Liver (tissue), 9 donors: ENCODE results near the gene WFIKKN1. TPM values are rescaled to one million over a fixed set of nuclear protein-coding genes. Genes with fewer than 3 reads are reported as not detected.
A peak's percentile ranks its signal among the peaks of the same experiment; 100 is the strongest.

Experiments used
- DNase-seq: peaks from one replicate; pipeline ENCODE4 v3.0.0-alpha.2; 2017; ENCODE audit warnings: low spot score
- H3K27ac ChIP-seq, 2 donors: one replicate each; pipeline ENCODE4 v1.7.0; 2013; ENCODE audit warnings: inconsistent platforms in 2 of 2, low read length in 2 of 2, control low read depth in 1 of 2, low read depth in 1 of 2, mild to moderate bottlenecking in 1 of 2
- H3K27me3 ChIP-seq, 4 donors: one replicate each; pipeline versions ENCODE4 v1.6.1 to v1.7.0; 2013; ENCODE audit warnings: low read length in 3 of 4, inconsistent platforms in 1 of 4, mild to moderate bottlenecking in 1 of 4, moderate library complexity in 1 of 4; ENCODE audit not compliant: control insufficient read depth in 4 of 4, insufficient read depth in 4 of 4
- H3K36me3 ChIP-seq, 4 donors: one replicate each; pipeline versions ENCODE4 v1.6.1 to v1.7.0; 2013; ENCODE audit warnings: low read length in 3 of 4, mild to moderate bottlenecking in 3 of 4, low read depth in 1 of 4, moderate library complexity in 1 of 4; ENCODE audit not compliant: control insufficient read depth in 4 of 4, insufficient read depth in 3 of 4
- H3K4me1 ChIP-seq, 4 donors: one replicate each; pipeline versions ENCODE4 v1.6.1 to v1.7.0; 2013; ENCODE audit warnings: low read length in 3 of 4, mild to moderate bottlenecking in 3 of 4, moderate library complexity in 1 of 4; ENCODE audit not compliant: control insufficient read depth in 4 of 4, insufficient read depth in 4 of 4
- H3K4me3 ChIP-seq, 3 donors: one replicate each; pipeline versions ENCODE4 v1.6.1 to v1.7.0; 2013; ENCODE audit warnings: low read length in 3 of 3, control low read depth in 1 of 3, low read depth in 1 of 3, mild to moderate bottlenecking in 1 of 3
- H3K9ac ChIP-seq, 2 donors: one replicate each; pipeline ENCODE4 v1.7.0; 2013; ENCODE audit warnings: low read length in 2 of 2, mild to moderate bottlenecking in 2 of 2, moderate library complexity in 2 of 2, control low read depth in 1 of 2, low read depth in 1 of 2
- H3K9me3 ChIP-seq, 4 donors: one replicate each; pipeline versions ENCODE4 v1.6.1 to v1.7.0; 2013; ENCODE audit warnings: low read length in 3 of 4; ENCODE audit not compliant: control insufficient read depth in 4 of 4
- CTCF ChIP-seq: fragments of 150-350 bp; IDR thresholded peaks from 2 replicates; pipeline ENCODE4 v1.5.1; 2017; ENCODE audit warnings: improper control_type of control experiment, low read depth, low read length; ENCODE audit not compliant: missing input control
- EGR1 ChIP-seq, 2 donors: IDR thresholded peaks; 2 replicates each; pipeline ENCODE4 v1.6.1; 2016 to 2018; ENCODE audit warnings: antibody characterized with exemption in 2 of 2, low read depth in 2 of 2
- FOXA1 ChIP-seq: IDR thresholded peaks from 2 replicates; pipeline ENCODE4 v1.6.1; 2016; ENCODE audit warnings: antibody characterized with exemption
- FOXA2 ChIP-seq: IDR thresholded peaks from 2 replicates; pipeline ENCODE4 v1.6.1; 2016; ENCODE audit warnings: antibody characterized with exemption
- GABPA ChIP-seq, 2 donors: IDR thresholded peaks in 1 of 2; conservative IDR thresholded peaks in 1 of 2; 2 replicates each; pipeline ENCODE4 v1.6.1; 2016; ENCODE audit warnings: antibody characterized with exemption in 2 of 2, mild to moderate bottlenecking in 1 of 2, moderate library complexity in 1 of 2
- HNF4A ChIP-seq, 2 donors: conservative IDR thresholded peaks; 2 replicates each; pipeline ENCODE4 v1.6.1; 2016; ENCODE audit warnings: antibody characterized with exemption in 2 of 2, mild to moderate bottlenecking in 2 of 2
- HNF4G ChIP-seq: IDR thresholded peaks from 2 replicates; pipeline ENCODE4 v1.6.1; 2016; ENCODE audit warnings: antibody characterized with exemption
- JUND ChIP-seq, 2 donors: IDR thresholded peaks; 2 replicates each; pipeline ENCODE4 v1.6.1; 2016; ENCODE audit warnings: antibody characterized with exemption in 2 of 2
- MAX ChIP-seq: IDR thresholded peaks from 2 replicates; pipeline ENCODE4 v1.6.1; 2016; ENCODE audit warnings: antibody characterized with exemption
- NR2F2 ChIP-seq: IDR thresholded peaks from 2 replicates; pipeline ENCODE4 v1.6.1; 2016; ENCODE audit warnings: antibody characterized with exemption
- RAD21 ChIP-seq, 2 donors: IDR thresholded peaks; 2 replicates each; pipeline ENCODE4 v1.6.1; 2016; ENCODE audit warnings: antibody characterized with exemption in 2 of 2, mild to moderate bottlenecking in 2 of 2
- RXRA ChIP-seq, 2 donors: IDR thresholded peaks; 2 replicates each; pipeline ENCODE4 v1.6.1; 2017 to 2018; ENCODE audit warnings: antibody characterized with exemption in 2 of 2, mild to moderate bottlenecking in 1 of 2
- SP1 ChIP-seq: IDR thresholded peaks from 2 replicates; pipeline ENCODE4 v1.6.1; 2018; ENCODE audit warnings: antibody characterized with exemption, mild to moderate bottlenecking
- TAF1 ChIP-seq: conservative IDR thresholded peaks from 2 replicates; pipeline ENCODE4 v1.6.1; 2016; ENCODE audit warnings: antibody characterized with exemption, mild to moderate bottlenecking
- YY1 ChIP-seq: IDR thresholded peaks from 2 replicates; pipeline ENCODE4 v1.6.1; 2016; ENCODE audit warnings: antibody characterized with exemption, mild to moderate bottlenecking
- WGBS: extraction: QIAGEN DNeasy Blood & Tissue Kit; methylation state at CpG from one replicate; pipeline ENCODE4 v1.1.7; 2013; 5-methylcytosine and 5-hydroxymethylcytosine counted together
- polyA plus RNA-seq, 2 donors: library from polyadenylated mRNA; stranded (reverse) in 1 of 2; unstranded in 1 of 2; fragments of 200-250 nt in 1 of 2; fragments of >200 nt in 1 of 2; fragmentation: Nextera tagmentation in 1 of 2; extraction: Ambion mirVana in 1 of 2; gene quantifications; one replicate each; pipeline versions ENCODE4 v1.2.1 to v1.2.3, GENCODE V29; 2013 to 2015
- total RNA-seq, 2 donors: library from RNA; depleted of rRNA; stranded (reverse); fragments of >200 nt; gene quantifications; one replicate each; pipeline ENCODE4 v1.2.3, GENCODE V29; 2014
- TF ChIP-seq, protein P1 (sequence below): IDR thresholded peaks from 2 replicates; pipeline ENCODE4 v1.6.1; 2016; ENCODE audit warnings: antibody characterized with exemption, mild to moderate bottlenecking
- TF ChIP-seq, protein P2 (sequence below): IDR thresholded peaks from 2 replicates; pipeline ENCODE4 v1.6.1; 2016; ENCODE audit warnings: antibody characterized with exemption
- TF ChIP-seq, protein P3 (sequence below): IDR thresholded peaks from 2 replicates; pipeline ENCODE4 v1.6.1; 2016; ENCODE audit warnings: antibody characterized with exemption
- donor health status: healthy.
- donor health status: healthy.
- donor health status: healthy.
- donor health status: healthy.
- donor health status: healthy.

Gene WFIKKN1
- total and polyA plus RNA-seq, 4 donors, result 0.19 to 1.2 (median 0.46) TPM

- no peaks in the 10 kb centered on the region for H3K27me3 ChIP-seq
- WGBS, result 88% methylated on average over 12 of the region's 12 CpGs
- peak overlapping the region; percentile 20 to 27 for H3K27ac ChIP-seq
- TF ChIP-seq YY1 (no peak), CTCF (no peak), EGR1 (IDR thresholded peaks at IDR 0.05; ENCODE audit: low read depth in 2 of 2) (no peak), FOXA2 (no peak), RXRA (IDR thresholded peaks at IDR 0.05) (no peak), GABPA (IDR thresholded peaks at IDR 0.05 in 1 of 2, conservative IDR thresholded peaks at IDR 0.05 in 1 of 2) (no peak), HNF4A (conservative IDR thresholded peaks at IDR 0.05) (no peak), TAF1 (no peak), RAD21 (IDR thresholded peaks at IDR 0.05) (no peak), SP1 (no peak), NR2F2 (no peak), HNF4G (no peak), JUND (IDR thresholded peaks at IDR 0.05) (no peak), FOXA1 (no peak), MAX (no peak)
- TF ChIP-seq, protein P1, sequence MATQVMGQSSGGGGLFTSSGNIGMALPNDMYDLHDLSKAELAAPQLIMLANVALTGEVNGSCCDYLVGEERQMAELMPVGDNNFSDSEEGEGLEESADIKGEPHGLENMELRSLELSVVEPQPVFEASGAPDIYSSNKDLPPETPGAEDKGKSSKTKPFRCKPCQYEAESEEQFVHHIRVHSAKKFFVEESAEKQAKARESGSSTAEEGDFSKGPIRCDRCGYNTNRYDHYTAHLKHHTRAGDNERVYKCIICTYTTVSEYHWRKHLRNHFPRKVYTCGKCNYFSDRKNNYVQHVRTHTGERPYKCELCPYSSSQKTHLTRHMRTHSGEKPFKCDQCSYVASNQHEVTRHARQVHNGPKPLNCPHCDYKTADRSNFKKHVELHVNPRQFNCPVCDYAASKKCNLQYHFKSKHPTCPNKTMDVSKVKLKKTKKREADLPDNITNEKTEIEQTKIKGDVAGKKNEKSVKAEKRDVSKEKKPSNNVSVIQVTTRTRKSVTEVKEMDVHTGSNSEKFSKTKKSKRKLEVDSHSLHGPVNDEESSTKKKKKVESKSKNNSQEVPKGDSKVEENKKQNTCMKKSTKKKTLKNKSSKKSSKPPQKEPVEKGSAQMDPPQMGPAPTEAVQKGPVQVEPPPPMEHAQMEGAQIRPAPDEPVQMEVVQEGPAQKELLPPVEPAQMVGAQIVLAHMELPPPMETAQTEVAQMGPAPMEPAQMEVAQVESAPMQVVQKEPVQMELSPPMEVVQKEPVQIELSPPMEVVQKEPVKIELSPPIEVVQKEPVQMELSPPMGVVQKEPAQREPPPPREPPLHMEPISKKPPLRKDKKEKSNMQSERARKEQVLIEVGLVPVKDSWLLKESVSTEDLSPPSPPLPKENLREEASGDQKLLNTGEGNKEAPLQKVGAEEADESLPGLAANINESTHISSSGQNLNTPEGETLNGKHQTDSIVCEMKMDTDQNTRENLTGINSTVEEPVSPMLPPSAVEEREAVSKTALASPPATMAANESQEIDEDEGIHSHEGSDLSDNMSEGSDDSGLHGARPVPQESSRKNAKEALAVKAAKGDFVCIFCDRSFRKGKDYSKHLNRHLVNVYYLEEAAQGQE, result no peak
- TF ChIP-seq, protein P2, sequence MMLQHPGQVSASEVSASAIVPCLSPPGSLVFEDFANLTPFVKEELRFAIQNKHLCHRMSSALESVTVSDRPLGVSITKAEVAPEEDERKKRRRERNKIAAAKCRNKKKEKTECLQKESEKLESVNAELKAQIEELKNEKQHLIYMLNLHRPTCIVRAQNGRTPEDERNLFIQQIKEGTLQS, result no peak
- TF ChIP-seq, protein P3, sequence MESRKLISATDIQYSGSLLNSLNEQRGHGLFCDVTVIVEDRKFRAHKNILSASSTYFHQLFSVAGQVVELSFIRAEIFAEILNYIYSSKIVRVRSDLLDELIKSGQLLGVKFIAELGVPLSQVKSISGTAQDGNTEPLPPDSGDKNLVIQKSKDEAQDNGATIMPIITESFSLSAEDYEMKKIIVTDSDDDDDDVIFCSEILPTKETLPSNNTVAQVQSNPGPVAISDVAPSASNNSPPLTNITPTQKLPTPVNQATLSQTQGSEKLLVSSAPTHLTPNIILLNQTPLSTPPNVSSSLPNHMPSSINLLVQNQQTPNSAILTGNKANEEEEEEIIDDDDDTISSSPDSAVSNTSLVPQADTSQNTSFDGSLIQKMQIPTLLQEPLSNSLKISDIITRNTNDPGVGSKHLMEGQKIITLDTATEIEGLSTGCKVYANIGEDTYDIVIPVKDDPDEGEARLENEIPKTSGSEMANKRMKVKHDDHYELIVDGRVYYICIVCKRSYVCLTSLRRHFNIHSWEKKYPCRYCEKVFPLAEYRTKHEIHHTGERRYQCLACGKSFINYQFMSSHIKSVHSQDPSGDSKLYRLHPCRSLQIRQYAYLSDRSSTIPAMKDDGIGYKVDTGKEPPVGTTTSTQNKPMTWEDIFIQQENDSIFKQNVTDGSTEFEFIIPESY, result no peak
- peaks cover 0 to 1% (median 0%) of the 10 kb centered on the region in 4 donors for H3K36me3 ChIP-seq
- H3K4me1 ChIP-seq, result peaks cover 24 to 79% (median 53%) of the 10 kb centered on the region in 4 donors
- no peak for DNase-seq
- H3K9ac ChIP-seq, result no peak overlapping the region
- no peaks in the 10 kb centered on the region for H3K9me3 ChIP-seq
- H3K4me3 ChIP-seq, result no peak overlapping the region
Observed at GRCh38 chr16:644556-644955, 13.8 kb downstream of the WFIKKN1 start.
